HepG2 (cell line): Measurements from ENCODE around the gene RNH1.

ENCODE experiments used
- CTCF ChIP-seq: sonication (generic); formaldehyde crosslinking; IDR thresholded peaks from 2 replicates; pipeline ENCODE4 v1.5.0; 2020; ENCODE audit warnings: mild to moderate bottlenecking, missing genetic modification reagents, moderate library complexity
- KDM6A ChIP-seq: IDR thresholded peaks from 2 replicates; pipeline ENCODE4 v1.6.1; 2016; ENCODE audit warnings: low read depth

GRCh38 chr11:540583-541432 is 33.8 kb upstream of the RNH1 start:
- TF ChIP-seq CTCF (CRISPR knock-in tag) (no peak), KDM6A (no peak)
